CD4-positive, alpha-beta T cell treated with Interleukin-4 for 4 hours (primary cell): ENCODE results near the gene RABAC1.
A peak's percentile ranks its signal among the peaks of the same experiment; 100 is the strongest.

ENCODE experiments used
- DNase-seq: peaks from one replicate; pipeline ENCODE4 v3.0.0-alpha.2; 2020

RABAC1 gene

DNA sequence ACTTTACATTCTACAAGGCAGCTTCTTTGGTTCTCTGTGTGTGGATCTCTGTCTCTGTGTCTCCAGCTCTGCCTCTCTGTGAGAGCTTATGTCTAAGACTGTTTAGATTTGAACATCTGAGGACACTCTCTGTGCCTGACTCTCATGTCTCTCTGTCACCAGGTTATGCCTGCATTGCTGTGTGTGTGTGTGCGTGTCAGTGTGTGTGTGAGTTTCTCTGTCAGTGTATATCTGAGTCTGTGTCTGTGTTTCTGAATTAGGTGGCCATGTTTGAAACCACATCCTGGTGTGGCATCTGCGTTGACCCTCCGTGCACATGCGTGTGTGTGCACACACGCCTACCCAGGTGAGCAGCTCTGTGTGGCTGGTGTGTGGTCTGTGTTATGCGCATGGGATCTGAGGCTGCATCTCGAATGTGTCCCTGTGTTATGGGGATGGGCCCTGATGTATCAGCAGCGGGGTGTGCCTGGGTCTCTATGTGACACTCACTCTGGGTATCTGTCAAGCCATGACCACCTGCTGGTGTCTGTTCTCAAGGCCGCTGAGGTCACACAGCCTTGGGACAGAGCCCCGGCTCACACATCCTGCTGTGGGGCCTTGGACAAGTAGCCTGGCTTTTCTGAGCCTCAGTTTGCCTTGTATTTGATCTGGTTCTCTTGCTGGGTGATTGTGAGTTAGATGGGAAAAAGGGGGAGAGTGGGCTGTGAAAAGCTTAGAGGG lies 28.2 kb upstream of the RABAC1 start:
- DNase-seq, result no peak

- no peak for DNase-seq
Observed at GRCh38 chr19:41984961-41985360, 25.8 kb upstream of the RABAC1 start.

DNA sequence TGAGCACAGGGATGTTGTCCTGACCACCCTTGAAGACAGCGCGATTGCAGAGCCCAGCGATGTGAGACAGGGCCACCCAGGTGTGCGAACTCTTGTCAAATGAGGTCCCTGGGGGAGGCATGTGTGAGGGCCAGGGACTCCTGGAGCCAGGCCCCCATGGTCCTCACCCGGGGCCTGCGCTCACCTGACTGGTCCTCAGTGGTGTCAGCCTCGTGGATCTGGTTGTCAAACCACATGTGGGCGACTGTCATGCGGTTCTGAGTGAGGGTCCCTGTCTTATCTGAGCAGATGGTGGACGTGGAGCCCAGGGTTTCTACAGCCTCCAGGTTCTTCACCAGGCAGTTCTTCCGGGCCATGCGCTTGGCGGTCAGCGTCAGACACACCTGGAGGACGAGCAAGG lies 22.6 kb upstream of the RABAC1 start:
- DNase-seq, result no peak

- no peak for DNase-seq
Observed at GRCh38 chr19:41978470-41978869, 19.3 kb upstream of the RABAC1 start.

GRCh38 chr19:41977916-41978315 lies 18.8 kb upstream of the RABAC1 start:
- DNase-seq, result no peak

GRCh38 chr19:41974652-41975051 lies 15.5 kb upstream of the RABAC1 start:
- no peak for DNase-seq

- DNase-seq, result no peak
Observed at GRCh38 chr19:41971363-41971762, 12.2 kb upstream of the RABAC1 start.

- no peak for DNase-seq
Observed at GRCh38 chr19:41969772-41970458, 10.8 kb upstream of the RABAC1 start.

GRCh38 chr19:41968751-41969595 lies 9.9 kb upstream of the RABAC1 start:
- no peak for DNase-seq

DNA sequence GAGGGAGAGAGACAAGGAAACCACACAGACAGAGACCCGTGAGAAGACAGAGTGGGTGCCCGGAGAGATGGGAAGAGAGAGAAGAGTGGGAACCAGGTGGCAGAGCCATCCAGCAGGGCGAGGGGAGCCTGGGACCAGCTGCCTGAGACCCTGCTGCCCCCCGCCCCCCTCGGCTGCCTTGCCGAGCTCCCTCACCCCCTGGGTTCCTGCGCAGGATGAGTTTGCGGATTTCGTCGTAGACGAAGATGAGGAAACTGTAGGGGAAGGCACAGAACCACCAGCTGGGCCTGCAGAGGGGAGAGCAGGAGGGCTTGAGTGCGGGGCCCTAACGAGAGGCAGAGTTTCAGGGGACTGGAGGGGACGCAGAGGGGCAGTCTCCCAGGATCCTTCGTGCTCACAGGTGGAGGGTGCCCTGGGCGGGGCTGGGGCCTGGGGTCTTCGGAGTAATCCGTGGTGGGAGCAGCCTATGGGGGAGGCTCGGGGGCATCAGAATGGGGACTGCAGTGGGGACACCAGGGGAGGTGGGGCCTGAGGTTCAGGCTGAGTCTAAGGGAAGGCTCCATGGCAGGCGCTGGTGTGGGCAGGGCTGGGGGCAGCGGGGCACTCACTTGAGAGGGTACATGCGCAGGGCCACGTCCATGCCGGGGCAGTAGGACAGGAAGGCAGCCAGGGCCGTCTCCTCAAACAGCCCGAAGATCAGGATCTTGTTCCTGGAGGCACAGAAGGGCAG lies 8.1 kb upstream of the RABAC1 start:
- DNase-seq, result no peak

- DNase-seq, result no peak
Observed at GRCh38 chr19:41965106-41965505, 6.0 kb upstream of the RABAC1 start.

GRCh38 chr19:41960973-41961372 lies 1.9 kb upstream of the RABAC1 start:
- DNase-seq, result no peak

- DNase-seq, result peak; percentile 72
Observed at GRCh38 chr19:41958367-41959055, 610 bp downstream of the RABAC1 start.

DNA sequence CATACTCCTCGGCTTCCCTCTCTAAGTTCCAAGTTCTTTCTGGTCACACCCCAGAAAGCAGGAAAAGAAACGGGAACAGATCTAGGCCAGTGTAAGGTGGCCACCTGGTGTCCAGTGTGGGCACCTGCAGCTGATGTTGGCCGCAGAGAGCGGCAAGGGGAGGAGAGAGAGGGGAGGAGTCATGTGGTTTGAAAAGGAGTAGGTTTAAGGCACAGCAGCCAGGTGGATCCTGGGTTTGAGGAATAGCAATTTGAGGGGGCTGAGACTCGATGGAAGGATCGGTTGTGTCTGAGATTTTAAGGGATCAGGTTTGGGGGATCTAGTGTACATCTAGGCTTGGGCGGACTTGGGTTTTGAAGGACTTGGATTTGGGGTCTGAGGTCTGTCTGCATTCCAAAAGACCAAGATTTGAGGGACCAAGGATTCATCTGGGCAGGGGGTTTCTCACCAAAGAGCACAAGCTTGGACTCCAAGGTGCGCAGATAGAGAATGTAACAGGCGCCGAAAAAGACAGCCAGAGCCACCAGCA lies 1.2 kb downstream of the RABAC1 start:
- peak; percentile 40 for DNase-seq

GRCh38 chr19:41957161-41957837 lies 1.8 kb downstream of the RABAC1 start:
- no peak for DNase-seq

DNA sequence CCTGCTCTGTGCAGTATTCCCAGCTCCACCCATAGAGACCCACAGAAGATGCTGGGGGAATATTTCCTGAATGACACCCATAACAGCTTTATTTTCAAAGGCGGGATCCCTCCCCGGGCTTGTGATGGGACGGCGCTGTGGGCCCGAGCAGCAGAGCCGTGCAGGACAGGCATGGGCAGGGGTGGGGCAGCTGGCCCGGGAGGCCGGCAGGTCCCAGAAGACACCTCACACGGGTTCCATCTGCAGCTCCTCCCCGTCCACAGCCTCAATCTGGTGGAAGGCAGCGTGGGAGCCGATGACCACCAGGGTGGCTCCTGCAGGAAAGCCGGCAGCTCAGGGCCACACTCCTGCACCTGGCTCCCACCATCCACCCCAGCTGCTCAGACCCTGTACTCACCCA lies 2.5 kb downstream of the RABAC1 start:
- DNase-seq, result no peak

DNA sequence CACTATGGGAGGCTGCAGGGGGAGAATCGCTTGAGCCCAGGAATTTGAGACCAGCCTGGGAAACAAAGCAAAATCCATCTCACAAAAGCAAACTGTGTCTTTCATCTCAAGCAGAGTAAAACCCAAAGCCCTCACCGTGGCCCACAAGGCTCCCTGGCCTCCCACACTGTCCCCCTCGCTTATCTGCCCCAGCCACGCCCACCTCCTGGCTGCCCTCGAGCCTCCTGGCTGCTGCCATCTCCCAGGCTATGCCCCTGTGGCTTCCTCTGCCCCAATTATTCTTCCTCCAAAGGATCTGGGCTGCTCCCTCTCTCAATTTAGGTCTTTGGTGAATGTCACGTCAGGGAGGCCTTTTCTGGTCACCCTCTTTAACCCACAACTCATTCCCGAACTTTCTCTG lies 3.6 kb downstream of the RABAC1 start:
- DNase-seq, result no peak

DNA sequence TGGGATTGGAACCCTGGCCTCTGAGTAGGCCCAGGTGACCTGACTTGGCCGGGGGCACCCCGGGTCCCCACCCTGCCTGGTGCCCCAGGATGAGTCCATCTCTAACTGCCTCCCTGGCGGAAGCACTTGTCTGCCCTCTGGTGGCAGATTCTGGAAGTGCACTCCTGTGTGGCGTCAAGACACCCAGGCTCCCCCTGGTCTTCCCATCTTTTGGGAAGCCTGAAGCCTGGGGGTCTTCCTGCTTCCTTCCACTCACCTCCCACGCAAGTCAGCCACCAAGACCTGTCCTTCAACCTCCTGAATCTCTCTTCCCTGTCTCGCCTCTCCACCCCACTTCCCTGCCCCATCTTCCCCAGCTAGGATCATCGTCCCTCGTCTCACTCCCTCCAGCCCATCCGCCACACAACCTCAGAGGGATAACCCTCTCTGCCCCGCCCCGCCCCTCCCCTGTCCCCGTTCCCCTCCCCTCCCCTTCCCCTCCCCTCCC lies 7.4 kb downstream of the RABAC1 start:
- peak; percentile 81 for DNase-seq

DNA sequence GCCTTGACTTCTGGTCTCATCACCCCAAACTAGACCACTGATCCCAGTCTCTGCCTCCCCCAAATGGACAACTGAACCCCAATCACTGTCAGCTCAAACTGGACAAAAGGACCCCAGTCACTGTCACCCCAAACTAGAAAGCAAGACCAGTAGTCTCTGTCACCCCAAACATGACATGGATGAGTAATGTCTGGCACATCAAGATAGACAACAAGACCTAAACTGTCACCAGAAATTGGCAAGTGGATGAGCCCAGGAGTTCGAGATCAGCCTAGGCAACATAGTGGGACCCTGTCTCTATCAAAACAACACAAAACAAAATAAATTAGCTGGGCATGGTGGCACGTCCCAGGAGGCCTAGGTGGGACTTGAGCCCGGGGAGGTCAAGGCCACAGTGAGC lies 12.0 kb downstream of the RABAC1 start:
- peak; percentile 44 for DNase-seq

DNA sequence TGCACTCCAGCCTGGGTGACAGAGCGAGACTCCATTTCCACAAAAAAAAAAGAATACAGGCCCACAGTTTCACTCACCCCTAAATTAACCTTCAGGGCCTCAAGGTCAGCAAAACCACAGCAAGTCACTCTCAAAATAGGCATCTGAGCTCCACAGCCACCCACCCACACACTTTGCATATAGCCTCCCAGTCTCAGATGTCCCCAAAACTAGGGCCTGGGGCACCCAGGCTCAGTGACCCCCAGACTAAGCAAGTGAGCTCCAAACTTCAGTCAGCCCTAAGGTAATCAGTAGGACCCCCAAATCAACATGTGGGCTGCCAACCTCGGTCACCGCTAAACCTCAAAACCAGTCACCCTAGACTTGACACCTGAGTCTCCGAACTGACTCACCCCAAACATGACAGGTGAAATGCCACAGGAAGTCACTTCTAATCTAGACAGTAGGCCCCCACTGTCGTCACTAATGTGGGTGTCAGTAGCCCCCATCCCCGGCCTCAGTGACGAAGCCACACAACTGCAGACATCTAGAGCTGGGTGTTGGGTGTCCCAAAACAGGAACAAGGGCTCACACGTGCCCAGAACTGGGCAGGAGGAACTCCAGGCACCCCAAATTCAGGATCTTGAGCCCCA lies 13.9 kb downstream of the RABAC1 start:
- DNase-seq, result peak; percentile 96

DNA sequence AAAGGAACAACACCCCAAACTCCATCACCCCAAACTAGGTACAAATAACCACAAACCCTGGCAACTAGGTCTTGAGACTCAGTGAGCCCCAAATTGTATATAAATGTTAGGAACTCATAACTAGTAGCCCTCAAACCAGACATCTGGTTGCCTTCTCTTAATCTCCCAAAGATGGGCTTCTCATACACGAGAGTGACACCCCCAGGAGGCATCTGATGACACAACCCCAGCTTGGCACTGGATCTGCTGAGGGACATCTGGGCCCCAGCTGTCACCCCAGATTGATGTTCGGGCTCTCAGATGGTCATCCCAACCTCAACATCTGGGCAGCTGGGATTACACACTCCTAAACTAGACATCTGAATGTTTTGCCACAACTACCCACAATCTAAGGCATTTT lies 14.8 kb downstream of the RABAC1 start:
- DNase-seq, result peak; percentile 27
